BJ (cell line): ENCODE results near the gene ANKRD10. TPM values are rescaled to one million over a fixed set of nuclear protein-coding genes. Genes with fewer than 3 reads are reported as not detected.
"Not testable (repeated sequence)": the region's sequence is repeated elsewhere in the genome, so short reads cannot be mapped to it uniquely, and the experiment has no call there.

Experiments used
- CTCF ChIA-PET: fragments of 350-600 bp; formaldehyde crosslinking; extraction: SDS; loops from one replicate; lab custom pipeline; 2021; ENCODE audit warnings: antibody characterized with exemption, inconsistent platforms; lab: Yijun Ruan, JAX
- POLR2A ChIA-PET: fragments of 300-600 bp; sonication (Branson Sonifier 250); formaldehyde crosslinking; extraction: SDS; loops from one replicate; lab custom pipeline; 2021; ENCODE audit warnings: antibody characterized with exemption; lab: Charles Lee
- DNase-seq: peaks from one replicate; pipeline ENCODE4 v3.0.0-alpha.2; 2011; ENCODE audit warnings: low read depth
- H3K27me3 ChIP-seq: 2 replicates; pipeline ENCODE4 v1.6.0; 2011; ENCODE audit warnings: low read length; ENCODE audit not compliant: control insufficient read depth, insufficient read depth
- H3K36me3 ChIP-seq: 2 replicates; pipeline ENCODE4 v1.5.1; 2011; ENCODE audit warnings: low read length; ENCODE audit not compliant: control insufficient read depth, insufficient read depth
- H3K4me3 ChIP-seq: 2 replicates; pipeline ENCODE4 v1.5.1; 2011; ENCODE audit warnings: low read depth, mild to moderate bottlenecking, control low read depth, low read length
- polyA plus RNA-seq: library from polyadenylated mRNA; depleted of rRNA; stranded (reverse); fragments of >200 nt; gene quantifications from 2 replicates; pipeline ENCODE4 v1.2.3, GENCODE V29; 2011
- TF ChIP-seq, protein P1 (sequence below): IDR thresholded peaks from 2 replicates; pipeline ENCODE4 v1.5.1; 2011; ENCODE audit warnings: low read depth, mild to moderate bottlenecking, control low read depth, inconsistent platforms, low read length, moderate library complexity; ENCODE audit not compliant: insufficient read depth

The ANKRD10 gene
- polyA plus RNA-seq, 1 experiment, result 43.5 TPM

DNA sequence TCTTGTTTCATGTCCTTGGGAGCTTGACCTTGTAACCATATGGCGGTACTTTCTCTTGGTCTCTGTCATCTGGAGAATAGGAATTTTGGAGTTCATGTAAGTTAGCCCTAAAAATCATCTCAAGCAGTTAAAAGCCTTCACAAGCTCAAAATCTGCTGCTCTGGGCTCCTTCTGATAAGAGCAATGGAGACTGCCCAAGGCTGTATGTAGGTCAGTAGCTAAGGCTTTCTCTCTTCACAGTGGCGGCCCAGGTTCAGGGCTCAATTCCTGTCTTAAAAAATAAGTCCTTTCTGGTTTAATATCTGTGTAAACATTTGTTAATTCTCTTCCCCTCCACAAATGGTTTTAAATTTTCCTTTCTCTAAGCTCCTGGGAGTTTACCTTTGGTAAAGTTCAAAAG lies 45.3 kb upstream of the ANKRD10 start:
- TF ChIP-seq, protein P1, sequence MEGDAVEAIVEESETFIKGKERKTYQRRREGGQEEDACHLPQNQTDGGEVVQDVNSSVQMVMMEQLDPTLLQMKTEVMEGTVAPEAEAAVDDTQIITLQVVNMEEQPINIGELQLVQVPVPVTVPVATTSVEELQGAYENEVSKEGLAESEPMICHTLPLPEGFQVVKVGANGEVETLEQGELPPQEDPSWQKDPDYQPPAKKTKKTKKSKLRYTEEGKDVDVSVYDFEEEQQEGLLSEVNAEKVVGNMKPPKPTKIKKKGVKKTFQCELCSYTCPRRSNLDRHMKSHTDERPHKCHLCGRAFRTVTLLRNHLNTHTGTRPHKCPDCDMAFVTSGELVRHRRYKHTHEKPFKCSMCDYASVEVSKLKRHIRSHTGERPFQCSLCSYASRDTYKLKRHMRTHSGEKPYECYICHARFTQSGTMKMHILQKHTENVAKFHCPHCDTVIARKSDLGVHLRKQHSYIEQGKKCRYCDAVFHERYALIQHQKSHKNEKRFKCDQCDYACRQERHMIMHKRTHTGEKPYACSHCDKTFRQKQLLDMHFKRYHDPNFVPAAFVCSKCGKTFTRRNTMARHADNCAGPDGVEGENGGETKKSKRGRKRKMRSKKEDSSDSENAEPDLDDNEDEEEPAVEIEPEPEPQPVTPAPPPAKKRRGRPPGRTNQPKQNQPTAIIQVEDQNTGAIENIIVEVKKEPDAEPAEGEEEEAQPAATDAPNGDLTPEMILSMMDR, result no peak

DNA sequence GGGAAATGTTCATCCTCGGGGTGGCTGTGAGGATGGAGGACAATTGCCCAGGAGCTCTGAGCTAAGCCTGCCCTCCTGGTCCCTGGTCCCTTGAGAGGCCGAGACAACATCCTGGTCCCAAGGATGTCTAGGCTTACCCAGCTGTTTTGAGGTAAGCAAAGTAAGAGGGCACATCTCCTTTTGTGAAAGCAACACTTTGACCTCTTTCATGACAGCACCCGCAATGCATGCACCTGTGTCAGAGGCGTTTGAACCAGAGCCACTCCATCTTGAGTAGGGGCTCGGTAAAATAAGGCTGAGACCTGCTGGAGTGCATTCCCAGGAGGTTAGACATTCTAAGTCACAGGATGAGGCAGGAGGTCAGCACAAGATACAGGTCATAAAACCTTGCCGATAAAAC lies 43.1 kb upstream of the ANKRD10 start:
- Histone ChIP-seq H3K27me3 (no peaks in the 10 kb centered on the region), H3K4me3 (no peak overlapping the region), H3K36me3 (no peaks in the 10 kb centered on the region)
- POLR2A ChIA-PET, result no interaction called here
- TF ChIP-seq, protein P1, result no peak
- CTCF ChIA-PET, result interaction anchor here (1.1 kb wide), 1 partner anchor 27 kb away, joined by 3 read pairs; no protein-coding TSS in a partner anchor
- DNase-seq, result no peak

More for the DNA sequence above, 45.3 kb upstream of the ANKRD10 start:
- no peak for DNase-seq
- POLR2A ChIA-PET, result interaction anchor here (0.6 kb wide), 1 partner anchor 490 kb away, joined by 15 read pairs; no protein-coding TSS in a partner anchor
- Histone ChIP-seq H3K36me3 (no peaks in the 10 kb centered on the region), H3K4me3 (no peak overlapping the region), H3K27me3 (no peaks in the 10 kb centered on the region)
- CTCF ChIA-PET, result interaction anchor here (0.7 kb wide), 1 partner anchor 251 kb away, joined by 3 read pairs; no protein-coding TSS in a partner anchor

DNA sequence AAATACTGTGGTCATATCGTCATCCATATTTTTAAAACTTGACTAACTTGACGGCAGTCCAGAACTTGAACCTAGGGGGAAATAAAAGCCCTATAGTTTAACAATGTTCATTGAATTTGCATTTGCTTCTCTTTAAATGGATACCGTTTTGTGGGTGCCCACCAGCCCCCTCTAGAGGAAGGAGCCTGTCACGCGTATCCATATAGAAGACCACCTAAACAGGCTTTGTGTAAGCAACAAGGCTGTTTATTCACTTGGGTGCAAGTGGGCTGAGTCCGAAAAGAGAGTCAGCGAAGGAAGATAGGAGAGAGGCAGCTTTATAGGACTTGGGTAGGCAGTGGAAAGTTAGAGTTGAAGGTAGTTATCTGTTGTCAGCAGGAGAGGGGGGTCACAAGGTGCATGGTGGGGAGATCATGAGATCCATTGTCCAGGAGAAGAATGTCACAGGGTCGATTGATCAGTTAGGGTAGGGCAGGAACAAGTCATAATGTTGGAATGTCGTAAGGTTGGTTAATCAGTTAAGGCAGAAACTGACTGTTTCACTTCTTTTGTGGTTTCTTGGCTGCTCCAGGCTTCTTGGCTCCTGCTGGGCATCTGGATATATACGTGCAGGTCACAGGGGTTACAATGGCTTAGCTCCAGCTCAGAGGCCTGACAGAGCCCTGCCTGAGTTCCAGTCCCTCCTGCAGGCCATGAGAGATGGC lies 42.5 kb upstream of the ANKRD10 start:
- Histone ChIP-seq H3K27me3 (no peaks in the 10 kb centered on the region), H3K36me3 (no peaks in the 10 kb centered on the region), H3K4me3 (no peak overlapping the region)
- no peak for DNase-seq
- TF ChIP-seq, protein P1, result peak; percentile 29
- ChIA-PET CTCF (interaction anchor here (1.1 kb wide), 1 partner anchor 28 kb away, joined by 3 read pairs; no protein-coding TSS in a partner anchor), POLR2A (no interaction called here)

DNA sequence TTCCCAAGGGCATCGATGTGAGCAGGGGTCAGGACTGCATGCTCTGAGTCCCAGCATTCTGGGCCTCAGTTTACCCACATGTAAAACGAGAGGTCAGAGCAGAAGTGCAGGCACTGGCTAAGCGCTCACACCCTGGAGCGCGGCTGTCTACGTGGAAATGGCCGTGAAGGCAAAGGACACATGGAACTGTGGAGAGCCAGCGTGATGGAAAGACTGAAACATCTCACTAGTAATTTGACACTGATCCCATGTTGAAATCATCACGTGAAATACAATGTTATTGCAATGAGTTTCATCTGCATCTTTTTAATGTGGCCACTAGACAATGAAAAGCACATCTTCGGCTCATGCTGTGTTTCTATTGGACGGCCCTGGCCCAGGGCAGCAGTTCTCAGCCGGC lies 41.3 kb upstream of the ANKRD10 start:
- POLR2A ChIA-PET, CTCF ChIA-PET, H3K36me3 ChIP-seq, DNase-seq, H3K27me3 ChIP-seq, H3K4me3 ChIP-seq: not testable (repeated sequence)

DNA sequence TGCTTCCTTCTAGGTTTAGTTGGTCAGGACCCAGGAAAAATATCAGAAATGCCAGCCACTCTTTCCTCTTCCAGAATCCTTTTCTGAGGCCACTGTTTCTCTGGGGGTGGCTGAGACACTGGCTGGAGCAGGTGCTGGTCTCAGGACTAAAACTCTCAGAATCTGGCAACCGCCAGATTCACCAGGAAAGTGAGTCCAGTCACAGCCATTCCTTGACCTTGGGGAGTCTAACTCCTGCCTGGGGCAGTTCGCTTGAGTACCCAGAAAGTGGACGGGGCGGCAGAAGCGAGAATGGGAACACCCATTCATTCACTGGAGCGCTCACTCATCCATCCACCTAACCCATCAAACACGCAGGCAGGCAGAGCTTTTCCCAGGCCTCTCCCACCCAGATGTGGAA lies 40.7 kb upstream of the ANKRD10 start:
- DNase-seq, H3K36me3 ChIP-seq, H3K27me3 ChIP-seq, H3K4me3 ChIP-seq, CTCF ChIA-PET: not testable (repeated sequence)
- POLR2A ChIA-PET, result interaction anchor here (0.6 kb wide), 1 partner anchor 224 kb away, joined by 3 read pairs; no protein-coding TSS in a partner anchor

DNA sequence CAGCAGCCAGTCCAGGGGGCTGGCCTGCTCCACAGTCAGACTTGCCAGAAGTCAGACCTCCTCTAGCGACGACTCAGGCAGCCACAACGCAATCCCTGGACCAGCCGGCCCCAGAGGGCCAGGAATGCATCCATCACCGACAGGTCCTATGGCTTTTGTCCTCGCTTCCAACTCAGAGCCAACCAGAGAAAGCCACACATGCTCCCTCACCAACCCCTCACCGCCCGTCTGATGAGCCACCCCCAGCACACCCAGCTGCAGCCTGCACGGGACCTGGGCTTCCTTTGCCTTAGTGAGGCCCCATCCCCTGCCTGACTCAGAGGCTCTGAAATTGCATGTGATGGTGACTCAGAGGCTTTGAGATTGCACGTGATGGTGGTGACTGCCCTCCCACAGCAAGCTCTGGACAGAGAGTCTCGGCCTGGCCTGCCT lies 40.2 kb upstream of the ANKRD10 start:
- H3K4me3 ChIP-seq, CTCF ChIA-PET, H3K36me3 ChIP-seq, H3K27me3 ChIP-seq: not testable (repeated sequence)
- DNase-seq, result peak; percentile 89
- POLR2A ChIA-PET, result interaction anchor here (0.6 kb wide), 1 partner anchor 225 kb away, joined by 3 read pairs; no protein-coding TSS in a partner anchor

DNA sequence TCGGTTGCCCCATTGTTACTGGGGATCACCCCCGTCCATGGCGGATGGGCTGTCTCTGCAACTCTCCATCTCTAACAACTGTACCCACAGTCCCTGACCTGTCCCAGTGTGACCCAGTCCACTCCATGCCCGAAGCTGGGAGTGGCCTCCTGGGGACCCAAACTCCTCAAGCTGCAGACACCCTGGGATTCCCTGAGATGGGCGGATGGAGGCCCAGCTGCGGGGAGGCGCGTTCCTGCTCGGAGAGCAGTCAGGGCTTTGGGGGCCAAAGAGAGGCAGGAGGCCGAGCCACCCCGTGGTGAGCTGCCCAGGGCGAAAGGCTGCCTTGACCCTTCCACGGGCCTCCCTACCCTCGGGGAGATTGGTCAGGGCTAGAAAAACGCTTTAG lies 39.7 kb upstream of the ANKRD10 start:
- H3K4me3 ChIP-seq, POLR2A ChIA-PET, H3K27me3 ChIP-seq, CTCF ChIA-PET, H3K36me3 ChIP-seq, DNase-seq: not testable (repeated sequence)
